ENCODE measurements around the gene EFEMP2.
A peak's percentile ranks its signal among the peaks of the same experiment; 100 is the strongest.

EFEMP2 gene

GRCh38 chr11:65872586-65873317 lies at the start of gene EFEMP2:
TSS of gene EFEMP2 (minus strand) at chr11:65872800. CDS start at chr11:65872354, 446 bp downstream.
- DNase-seq = no peak

- DNase-seq = no peak
These were observed 49.3 kb upstream of the EFEMP2 start for GRCh38 chr11:65921876-65922275.

- no peak for DNase-seq
These were observed 48.5 kb upstream of the EFEMP2 start for GRCh38 chr11:65921033-65921555.

- DNase-seq = no peak
These were observed 47.8 kb upstream of the EFEMP2 start for GRCh38 chr11:65920372-65920802.

GRCh38 chr11:65919573-65920371 lies 47.2 kb upstream of the EFEMP2 start:
- peak; percentile 43 for DNase-seq

GRCh38 chr11:65919141-65919572 lies 46.6 kb upstream of the EFEMP2 start, which contains the start of gene DRAP1:
TSS of gene DRAP1 (plus strand) at chr11:65919426. CDS start at chr11:65919502, 76 bp downstream.
- peak; percentile 97 for DNase-seq

GRCh38 chr11:65918211-65919140 lies 45.9 kb upstream of the EFEMP2 start, which contains the start of gene C11orf68:
TSS of gene C11orf68 (minus strand) at chr11:65919062. CDS start at chr11:65919031, 31 bp downstream.
- peak; percentile 26 for DNase-seq

GRCh38 chr11:65917434-65918210 lies 45.0 kb upstream of the EFEMP2 start:
- no peak for DNase-seq

- DNase-seq = no peak
These were observed 44.5 kb upstream of the EFEMP2 start for GRCh38 chr11:65917077-65917433.

- no peak for DNase-seq
These were observed 43.8 kb upstream of the EFEMP2 start for GRCh38 chr11:65916391-65916790.

GRCh38 chr11:65915821-65916251 lies 43.2 kb upstream of the EFEMP2 start:
- DNase-seq = no peak

- DNase-seq = peak; percentile 69
These were observed 42.7 kb upstream of the EFEMP2 start for GRCh38 chr11:65915101-65915820.

GRCh38 chr11:65912845-65913244 lies 40.2 kb upstream of the EFEMP2 start:
- no peak for DNase-seq

GRCh38 chr11:65911682-65912568 lies 39.3 kb upstream of the EFEMP2 start:
- peak; percentile 32 for DNase-seq

GRCh38 chr11:65907878-65908277 lies 35.3 kb upstream of the EFEMP2 start:
- DNase-seq = peak; percentile 73

GRCh38 chr11:65906602-65907001 lies 34.0 kb upstream of the EFEMP2 start:
- DNase-seq = no peak

- DNase-seq = no peak
These were observed 31.1 kb upstream of the EFEMP2 start for GRCh38 chr11:65903715-65904114.

GRCh38 chr11:65903068-65903481 lies 30.5 kb upstream of the EFEMP2 start:
- DNase-seq = no peak

- no peak for DNase-seq
These were observed 28.2 kb upstream of the EFEMP2 start for GRCh38 chr11:65900899-65901180.
